Skin of body (tissue), 2 donors: ENCODE data around the gene STOML1. TPM values are rescaled to one million over a fixed set of nuclear protein-coding genes. Genes with fewer than 3 reads are reported as not detected.

Experiments used
- DNase-seq: peaks from one replicate; lab custom pipeline; 2025; lab: John Stamatoyannopoulos, UW
- total RNA-seq: library from RNA; depleted of rRNA; stranded (reverse); fragments of >200 nt; gene quantifications from one replicate; pipeline ENCODE4 v1.2.3, GENCODE V29; 2014

Gene STOML1
- total RNA-seq, 1 donor from 2014 or later, result 7.8 TPM

DNA sequence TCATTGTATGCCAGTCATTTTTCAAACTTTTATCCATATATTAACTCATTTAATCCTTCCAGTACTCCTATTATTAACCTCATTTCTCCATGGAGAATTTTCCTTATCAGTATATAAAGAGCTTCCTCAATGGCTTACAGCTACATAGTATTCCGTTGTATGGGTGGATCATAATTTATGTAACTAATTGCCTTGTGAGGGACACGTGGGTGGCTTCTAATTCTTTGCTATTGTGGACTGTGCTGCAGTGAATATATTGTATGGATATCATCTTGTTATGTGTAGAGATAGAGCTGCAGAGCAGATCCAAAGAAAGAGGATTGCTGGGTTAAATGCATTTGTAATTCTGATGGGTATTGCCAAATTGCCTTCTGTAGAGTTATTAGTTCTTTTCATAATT is 27.6 kb upstream of the STOML1 start:
- DNase-seq, result no peak

DNA sequence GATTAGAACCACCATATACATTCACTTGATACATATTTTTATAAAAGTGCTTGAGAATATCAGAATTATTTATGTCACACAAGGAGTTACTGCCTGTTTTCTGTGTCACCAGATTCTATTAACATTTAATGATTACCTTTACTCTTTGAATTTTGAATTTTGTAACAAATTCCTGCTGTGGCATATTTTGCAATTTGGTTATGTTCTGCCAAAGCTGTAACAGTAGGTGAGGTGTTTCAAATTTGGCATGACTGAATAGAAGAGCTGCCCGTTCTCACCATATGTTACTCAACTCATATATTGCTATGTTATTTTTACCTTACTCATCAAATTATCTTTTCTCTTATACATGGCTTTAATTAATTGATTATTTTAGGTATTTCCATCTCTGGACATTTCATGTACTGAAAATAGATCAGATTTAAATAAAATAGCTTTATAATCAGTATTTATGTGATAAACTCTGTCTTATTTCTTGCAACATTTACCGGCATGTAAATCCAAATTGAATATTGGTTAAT is 21.3 kb upstream of the STOML1 start:
- no peak for DNase-seq

DNA sequence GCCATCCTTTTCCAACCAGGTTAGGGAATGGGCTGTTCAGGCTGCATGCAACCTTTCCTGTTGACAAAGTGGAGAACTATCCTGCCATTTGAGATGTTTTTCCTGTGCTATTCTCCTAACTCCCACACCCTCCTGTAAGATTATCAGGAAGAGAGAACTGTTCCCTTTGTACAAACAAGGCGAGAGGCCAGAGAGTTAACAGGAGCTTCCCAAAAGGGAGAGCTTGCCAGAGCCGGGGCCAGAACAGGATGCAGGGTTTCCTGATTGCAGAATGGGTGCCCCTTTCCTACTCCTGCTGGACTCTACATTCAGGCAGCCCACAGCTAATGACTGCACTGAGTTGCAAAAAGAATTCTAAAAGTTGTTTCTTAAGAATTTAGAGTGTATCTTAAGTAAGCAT is 19.5 kb upstream of the STOML1 start:
- DNase-seq, result no peak

DNA sequence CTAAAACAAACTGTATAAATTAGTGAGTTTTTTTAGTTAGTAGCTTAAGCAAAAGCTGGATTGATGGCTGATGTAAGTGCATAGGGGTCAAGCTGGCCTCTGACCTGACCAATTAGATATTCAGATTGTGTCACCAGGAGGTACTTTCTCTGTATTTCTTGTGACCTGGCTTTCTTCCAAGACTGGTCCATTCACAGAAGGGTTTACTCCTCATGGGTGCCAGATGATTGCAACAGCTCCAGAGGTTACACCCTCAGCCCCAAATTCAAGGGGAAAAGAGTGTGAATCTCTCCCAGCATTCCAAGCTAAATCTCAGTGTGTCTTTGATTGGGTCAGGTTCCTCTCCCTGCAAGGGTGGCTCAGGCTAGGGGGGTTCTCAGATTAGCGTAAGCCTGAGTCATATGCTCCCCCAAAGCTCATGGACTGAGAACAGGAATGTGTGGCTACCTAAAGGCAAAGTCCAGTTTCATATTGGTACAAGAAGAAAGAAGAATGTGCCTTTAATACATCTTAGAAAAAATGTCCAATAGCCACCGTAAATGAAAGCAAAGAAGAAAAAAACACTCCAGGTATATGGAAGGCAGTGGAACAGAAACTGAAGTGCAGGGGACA is 18.9 kb upstream of the STOML1 start:
- no peak for DNase-seq

DNA sequence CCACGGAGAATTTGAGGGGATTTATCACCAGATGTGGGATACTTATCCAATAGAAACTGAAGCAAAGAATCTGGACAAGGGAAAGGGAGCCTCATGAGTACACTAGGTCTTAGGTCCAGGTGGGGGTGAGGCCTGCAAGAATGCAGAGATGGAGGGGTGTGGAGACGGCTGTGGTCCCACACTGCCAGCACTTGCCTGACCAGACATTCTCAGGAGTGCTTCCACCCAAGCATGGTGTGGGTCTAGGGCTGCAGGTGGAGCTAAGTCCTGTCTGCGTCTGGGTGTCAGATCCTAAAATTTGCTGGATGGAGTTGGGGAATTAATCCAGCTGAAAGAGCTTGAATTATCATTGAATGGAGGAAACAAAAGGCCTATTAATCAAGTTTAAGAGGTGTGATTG is 16.8 kb upstream of the STOML1 start:
- no peak for DNase-seq

DNA sequence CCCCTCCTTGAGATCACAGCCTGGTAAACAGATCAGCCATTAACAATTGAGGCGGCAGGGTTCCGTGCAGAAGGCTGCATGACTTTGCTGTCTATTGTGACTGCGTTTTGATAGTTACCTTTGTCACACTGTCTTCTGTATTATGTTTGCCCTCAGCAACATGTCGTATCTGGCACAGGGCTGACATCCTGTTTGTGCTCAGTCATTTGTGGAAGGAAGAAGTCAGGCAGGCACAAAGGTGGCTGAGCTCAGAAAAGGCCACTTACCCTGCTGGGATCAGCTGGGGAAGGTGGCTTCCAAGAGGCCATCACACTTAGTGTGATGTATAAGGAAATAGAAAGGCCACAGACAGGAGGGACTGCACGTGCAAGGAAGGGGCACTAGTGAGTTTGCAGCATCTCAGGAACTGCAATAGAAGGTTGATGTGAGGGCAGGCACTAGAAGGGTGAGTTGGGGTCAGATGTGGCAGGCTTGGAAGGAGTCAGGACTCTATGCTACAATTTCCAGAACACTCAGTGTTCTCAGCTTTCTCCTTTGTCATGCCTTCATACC is 15.8 kb upstream of the STOML1 start:
- no peak for DNase-seq

DNA sequence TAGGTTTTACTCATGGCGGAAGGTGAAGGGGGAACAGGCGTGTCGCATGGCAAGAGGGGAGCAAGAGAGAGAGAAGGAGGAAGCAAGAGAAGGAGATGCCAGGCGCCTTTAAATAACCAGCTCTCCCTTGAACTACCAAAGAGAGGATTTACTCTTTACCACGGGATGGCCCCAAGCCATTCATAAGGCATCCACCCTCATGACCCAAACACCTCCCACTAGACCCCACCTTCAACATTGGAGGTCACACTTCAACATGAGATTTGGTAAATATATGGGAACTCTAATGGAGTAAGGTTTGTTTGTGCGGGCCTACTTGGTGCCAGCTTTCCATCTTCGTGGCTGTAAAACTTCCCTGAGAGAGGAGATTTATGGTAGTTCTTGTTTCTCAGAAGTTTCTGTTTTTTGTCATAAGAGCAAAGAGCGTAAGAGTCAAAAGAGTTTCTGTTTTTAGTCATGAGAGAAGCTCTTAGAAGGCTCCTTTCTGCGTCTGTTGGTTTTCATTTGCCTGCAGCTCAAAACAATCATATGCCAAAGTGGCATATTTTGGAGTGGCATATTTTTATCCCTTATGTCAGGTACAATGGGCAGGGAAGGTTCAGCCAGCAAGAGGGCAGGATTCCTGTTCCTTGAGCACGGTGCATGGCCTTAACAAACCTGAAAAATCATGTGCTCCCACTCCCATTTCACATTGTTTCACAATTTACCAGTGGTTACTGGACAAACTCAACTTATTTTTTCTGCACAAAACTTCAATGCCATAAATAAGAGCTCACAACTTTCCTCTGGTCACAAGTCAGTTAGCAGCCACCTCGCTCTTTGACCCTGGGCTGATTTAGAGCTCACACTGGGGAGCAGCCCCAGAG is 14.9 kb upstream of the STOML1 start:
- DNase-seq, result no peak

DNA sequence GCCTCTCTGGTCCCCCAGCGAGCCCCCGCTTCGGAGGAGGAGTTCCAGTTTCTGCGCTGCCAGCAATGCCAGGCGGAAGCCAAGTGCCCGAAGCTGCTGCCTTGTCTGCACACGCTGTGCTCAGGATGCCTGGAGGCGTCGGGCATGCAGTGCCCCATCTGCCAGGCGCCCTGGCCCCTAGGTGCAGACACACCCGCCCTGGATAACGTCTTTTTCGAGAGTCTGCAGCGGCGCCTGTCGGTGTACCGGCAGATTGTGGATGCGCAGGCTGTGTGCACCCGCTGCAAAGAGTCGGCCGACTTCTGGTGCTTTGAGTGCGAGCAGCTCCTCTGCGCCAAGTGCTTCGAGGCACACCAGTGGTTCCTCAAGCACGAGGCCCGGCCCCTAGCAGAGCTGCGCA is 5.9 kb upstream of the STOML1 start:
- DNase-seq, result no peak

DNA sequence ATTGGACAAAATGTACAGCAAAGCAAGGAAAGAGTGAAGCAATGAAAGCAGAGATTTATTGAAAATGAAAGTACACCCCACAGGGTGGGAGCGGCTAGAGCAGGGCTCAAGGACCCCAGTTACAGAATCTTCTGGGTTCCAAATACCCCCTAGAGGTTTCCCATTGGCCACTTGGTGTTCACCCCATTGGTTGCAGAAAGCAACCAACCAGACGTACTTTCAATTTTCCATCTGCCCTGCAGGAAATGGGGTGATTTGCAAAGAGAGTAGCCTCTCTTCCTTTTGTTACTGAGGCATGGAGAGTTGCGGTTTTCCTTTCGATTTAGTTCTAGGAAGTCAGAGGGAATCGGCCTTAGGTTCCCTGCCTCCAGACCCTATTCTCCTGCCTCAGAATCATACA is 4.8 kb upstream of the STOML1 start:
- peak; percentile 13 for DNase-seq

DNA sequence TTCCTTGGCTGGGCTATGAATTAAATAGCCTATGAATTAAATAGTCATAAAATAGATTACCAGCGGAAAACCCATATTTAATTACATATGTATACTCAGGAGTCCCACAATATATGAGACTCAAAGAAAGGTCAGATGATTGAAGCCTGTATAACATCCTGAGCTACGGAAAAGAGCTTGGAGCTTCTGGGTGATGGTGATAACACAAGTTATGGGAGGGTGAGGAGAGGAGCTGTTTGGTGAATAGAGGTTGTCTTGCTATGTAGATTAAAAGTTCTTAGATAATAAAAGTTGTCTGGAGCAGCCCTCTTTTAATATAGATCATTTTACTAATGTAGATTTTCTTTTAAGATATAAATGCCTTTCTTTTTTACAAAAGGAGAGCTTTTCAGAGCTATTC is 4.2 kb upstream of the STOML1 start:
- DNase-seq, result no peak

DNA sequence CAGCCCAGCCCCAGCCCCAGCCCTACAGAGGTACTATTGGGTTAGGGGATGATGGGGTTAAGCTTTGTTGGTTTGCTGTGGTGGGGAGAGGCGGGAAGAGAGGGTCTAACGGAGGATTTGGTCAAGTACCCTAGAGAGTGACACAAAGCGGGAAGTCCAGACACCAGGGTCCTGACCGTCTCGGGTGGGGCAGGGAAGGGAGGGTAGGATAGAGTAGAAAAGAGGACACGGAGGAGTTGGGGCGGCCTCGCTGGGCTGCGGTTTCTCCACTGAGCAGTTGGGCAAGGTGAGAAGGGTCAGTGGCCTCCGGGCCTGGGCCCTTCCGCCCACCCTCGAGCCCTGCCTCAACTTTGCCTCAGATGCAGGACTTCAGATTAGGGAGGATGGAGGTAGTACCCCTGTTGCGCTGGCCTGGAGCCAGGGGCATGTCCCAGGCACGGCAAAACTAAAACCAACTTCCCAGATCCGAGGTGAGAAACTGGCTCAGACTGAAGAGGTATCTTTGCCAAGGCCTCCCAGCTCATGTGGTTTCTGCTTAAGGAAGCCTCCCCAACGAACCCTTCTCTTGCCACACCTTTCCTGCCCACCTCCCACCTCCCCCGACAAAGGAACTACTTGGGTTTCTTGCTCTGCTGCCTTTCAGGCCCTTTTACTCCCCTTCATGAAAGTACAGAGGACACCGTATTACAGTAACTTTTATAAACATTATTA is 3.0 kb upstream of the STOML1 start:
- DNase-seq, result no peak

DNA sequence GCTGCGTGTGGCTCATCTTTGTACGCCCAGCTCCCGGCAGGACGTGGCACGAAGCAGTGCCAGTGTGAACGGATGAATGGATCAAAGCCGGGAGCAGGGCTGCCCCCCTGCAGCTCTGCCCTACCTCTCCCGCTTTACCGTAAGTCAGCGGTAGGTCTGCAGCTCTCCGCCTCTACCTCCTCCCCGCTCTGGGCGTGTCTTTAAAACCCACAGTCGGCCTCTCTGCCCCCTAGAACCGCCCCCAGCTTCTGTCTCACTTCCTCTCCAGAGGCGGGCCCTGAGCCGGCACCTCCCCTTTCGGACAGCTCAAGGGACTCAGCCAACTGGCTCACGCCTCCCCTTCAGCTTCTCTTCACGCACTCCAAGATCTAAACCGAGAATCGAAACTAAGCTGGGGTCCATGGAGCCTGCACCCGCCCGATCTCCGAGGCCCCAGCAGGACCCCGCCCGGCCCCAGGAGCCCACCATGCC is 2.4 kb upstream of the STOML1 start, which contains the start of gene PML:
Gene PML, plus strand, starts transcription at position 304 of the 471 bp plus-strand sequence. Its CDS starts 97 bp downstream, at position 401.
- peak; percentile 95 for DNase-seq

DNA sequence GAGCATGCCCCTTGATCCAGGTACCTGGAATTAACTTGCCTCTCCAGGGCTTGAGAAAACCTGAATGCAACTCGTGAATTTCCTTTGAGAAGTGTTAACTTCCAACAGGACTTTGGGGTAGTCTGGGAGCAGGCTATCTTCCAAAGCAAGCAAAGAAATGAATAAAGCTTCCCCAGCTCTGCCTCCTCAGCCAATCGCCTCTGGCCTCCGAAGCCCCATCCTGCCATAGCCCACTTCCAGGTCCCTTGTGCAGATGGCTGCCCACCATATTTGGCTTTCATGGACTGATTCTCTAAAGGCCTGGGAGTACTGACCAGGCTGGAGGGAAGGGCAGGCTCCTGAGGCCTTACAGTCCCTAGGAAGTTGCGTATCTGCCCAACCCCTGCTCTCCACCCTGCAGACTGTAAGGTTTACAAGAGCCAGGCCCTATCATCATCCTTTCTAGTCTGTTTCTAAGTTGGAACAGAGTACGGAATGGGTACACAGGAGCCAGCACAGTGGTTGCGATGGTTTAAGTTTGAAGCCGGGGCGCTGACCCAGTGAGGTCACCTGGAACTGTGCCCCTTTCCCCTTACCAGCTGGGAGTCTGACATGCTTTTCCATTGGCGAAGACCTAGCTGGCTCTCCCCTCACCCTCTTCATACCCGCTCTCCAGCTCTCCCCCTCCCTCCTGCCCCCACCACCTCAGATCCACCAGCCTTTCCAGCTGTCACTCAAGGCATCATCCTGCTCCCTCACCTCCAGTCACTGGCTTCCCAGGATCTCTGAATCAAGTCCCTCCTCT is 1.3 kb upstream of the STOML1 start:
- no peak for DNase-seq

DNA sequence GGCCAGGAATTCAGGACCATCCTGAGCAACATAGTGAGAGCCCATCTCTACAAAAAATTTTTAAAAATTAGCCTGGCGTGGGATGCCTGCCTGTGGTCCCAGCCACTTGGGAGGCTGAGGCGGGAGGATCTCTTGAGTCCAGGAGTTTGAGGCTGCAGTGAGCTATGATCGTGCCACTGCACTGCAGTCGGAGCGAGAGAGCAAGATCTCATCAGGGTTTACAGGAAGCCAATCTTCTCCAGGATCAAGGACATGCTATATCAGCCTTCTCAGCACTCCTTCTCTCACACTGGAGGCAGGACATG is 451 bp upstream of the STOML1 start:
- no peak for DNase-seq

DNA sequence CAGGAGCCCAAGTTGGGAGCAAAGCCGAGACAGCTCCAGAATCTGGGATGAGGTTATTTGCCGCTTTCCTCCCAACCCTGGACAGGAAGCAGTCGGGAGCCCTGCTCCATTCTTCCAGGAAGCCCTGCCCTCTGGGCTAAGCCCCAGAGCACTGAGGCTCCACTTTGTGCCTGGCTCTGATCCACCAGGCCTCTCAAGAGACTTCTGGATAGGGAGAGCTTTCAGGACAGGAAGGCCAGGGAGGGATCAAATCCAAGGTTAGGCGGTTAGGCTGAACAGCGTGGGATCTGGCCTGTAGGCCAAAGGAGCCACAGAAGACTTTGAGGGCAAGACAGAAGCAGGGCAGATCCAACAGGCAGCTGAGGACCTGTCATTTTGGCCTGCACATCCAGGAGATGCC is 835 bp downstream of the STOML1 start:
- no peak for DNase-seq

DNA sequence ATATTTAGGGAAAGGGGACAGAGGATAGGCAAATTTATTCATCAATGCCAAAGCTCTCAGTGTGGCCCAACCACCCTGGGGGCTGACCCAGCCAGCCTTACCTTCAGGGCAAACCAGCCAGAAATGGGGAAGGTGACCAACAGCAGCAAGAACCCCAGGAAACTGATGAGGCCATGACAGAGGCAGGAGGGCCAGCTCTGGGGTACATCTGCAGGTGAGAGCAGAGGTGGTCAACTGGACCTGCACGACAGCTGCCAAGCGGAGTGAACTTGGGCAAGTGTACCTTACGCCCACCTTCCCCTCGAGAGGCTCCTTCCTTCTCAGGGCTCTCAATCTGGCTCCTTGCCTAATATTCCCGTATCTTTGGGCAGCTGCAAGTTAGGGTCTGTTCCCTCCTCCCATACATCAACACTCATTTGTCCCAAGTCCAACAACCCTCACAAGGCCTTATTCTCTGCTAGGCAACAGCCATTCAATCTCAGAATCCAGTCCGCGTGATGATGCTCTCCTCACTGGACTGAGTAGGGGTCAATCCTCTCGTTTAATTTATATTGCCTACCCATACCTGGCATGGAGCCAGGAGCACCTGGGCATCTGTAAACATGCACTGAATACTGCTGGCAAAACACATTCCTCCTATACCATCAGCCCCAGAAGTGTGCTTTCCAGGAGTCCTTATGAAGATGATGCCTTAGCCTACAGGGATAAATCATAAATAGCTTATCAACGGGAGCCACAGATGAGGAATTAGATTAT is 1.7 kb downstream of the STOML1 start:
- no peak for DNase-seq

DNA sequence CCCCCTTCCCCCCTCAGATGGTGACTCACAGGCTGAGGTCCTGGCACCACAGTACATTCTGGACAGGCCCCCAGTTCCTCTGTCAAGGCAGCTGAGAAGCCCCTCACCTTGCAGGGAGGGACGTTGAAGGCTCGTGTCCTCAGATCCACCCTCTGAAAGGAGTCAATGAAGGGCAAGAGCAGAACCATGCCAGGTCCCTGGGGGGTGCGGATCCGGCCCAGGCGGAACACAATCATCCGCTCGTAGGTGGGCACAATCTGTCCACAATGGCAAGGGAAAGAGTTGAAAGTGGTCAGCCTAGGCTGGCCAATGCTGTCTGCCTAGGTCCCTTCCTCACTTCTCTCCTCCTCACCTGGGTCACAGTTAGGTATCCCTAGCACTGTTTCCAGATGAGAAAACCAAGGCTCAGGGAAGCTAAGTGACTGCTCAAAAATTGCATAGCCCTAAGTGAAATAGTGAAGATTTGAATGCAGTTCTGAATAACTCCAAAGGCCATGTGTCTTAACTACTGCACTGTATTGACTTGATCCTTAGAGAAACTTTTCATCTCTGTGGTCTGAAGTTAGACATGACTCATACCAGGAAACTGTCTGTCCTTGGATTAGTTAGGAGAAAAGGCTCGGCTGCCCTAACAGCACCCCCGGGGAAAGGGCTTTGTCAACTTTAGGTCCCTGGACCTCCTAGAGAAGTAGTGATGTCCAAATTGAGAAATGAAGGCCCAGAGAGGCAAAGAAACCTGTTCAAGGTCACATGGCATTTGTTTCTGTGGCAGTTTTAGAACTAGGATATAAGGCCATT is 2.9 kb downstream of the STOML1 start:
- no peak for DNase-seq

DNA sequence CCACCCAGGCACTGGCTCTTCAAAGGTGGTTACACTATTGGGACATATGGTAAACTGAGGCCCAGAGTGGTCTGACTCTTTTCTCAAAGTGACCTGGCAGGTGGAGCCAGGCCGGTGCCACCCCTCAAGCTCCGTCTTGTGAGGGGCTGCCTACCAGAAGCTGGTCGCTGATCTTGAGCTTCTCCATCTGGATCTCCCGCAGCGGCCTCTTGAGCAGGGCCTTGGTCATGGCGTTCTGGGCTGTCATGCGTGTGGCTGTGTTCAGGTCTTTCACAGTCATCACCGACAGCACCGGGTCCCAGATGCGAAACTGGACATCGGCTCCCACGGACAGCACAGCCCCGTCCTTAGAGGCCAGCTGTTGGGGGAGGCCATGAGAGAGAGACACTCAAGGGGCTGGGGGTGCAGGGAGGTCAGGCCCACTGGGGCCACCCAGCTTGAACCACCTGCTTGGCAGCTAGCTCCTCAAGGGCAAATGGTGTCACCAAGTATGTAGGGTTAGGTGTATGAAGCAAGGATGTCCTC is 3.6 kb downstream of the STOML1 start:
- DNase-seq, result no peak
